Hepatocyte (in vitro differentiated cells): ENCODE data around the gene RIPK4. TPM values are rescaled to one million over a fixed set of nuclear protein-coding genes. Genes with fewer than 3 reads are reported as not detected.

Experiments
- DNase-seq: peaks from one replicate; pipeline ENCODE4 v3.0.0-alpha.2; 2016; ENCODE audit warnings: low spot score
- H2AFZ ChIP-seq: fragments of 200-600 bp; sonication (generic); 2 replicates; pipeline ENCODE4 v1.6.0; 2016; ENCODE audit warnings: antibody characterized with exemption, mild to moderate bottlenecking
- H3K27ac ChIP-seq: fragments of 200-600 bp; sonication (generic); 2 replicates; pipeline ENCODE4 v1.5.1; 2016; ENCODE audit warnings: mild to moderate bottlenecking
- H3K27me3 ChIP-seq: fragments of 200-600 bp; sonication (generic); 2 replicates; pipeline ENCODE4 v1.6.1; 2016
- H3K36me3 ChIP-seq: fragments of 200-600 bp; sonication (generic); replicated peaks from 2 replicates; pipeline ENCODE4 v1.5.1; 2016; ENCODE audit warnings: low read depth; ENCODE audit not compliant: insufficient read depth
- H3K4me1 ChIP-seq: fragments of 200-600 bp; sonication (generic); 2 replicates; pipeline ENCODE4 v1.5.1; 2016; ENCODE audit warnings: mild to moderate bottlenecking, moderate library complexity; ENCODE audit not compliant: insufficient read depth
- H3K4me2 ChIP-seq: fragments of 200-600 bp; sonication (generic); 2 replicates; pipeline ENCODE4 v1.6.0; 2016
- H3K4me3 ChIP-seq: fragments of 200-600 bp; sonication (generic); 2 replicates; pipeline ENCODE4 v1.5.1; 2016; ENCODE audit warnings: mild to moderate bottlenecking
- H3K79me2 ChIP-seq: fragments of 200-600 bp; sonication (generic); 2 replicates; pipeline ENCODE4 v1.6.0; 2017; ENCODE audit warnings: mild to moderate bottlenecking
- H3K9me2 ChIP-seq: fragments of 200-600 bp; sonication (generic); replicated peaks from 2 replicates; pipeline ENCODE4 v1.6.0; 2017; ENCODE audit warnings: mild to moderate bottlenecking; ENCODE audit not compliant: insufficient read depth
- H3K9me3 ChIP-seq: fragments of 200-600 bp; sonication (generic); 2 replicates; pipeline ENCODE4 v1.5.1; 2016; ENCODE audit warnings: low read depth, mild to moderate bottlenecking
- H4K20me1 ChIP-seq: fragments of 200-600 bp; sonication (generic); 2 replicates; pipeline ENCODE4 v1.6.0; 2016; ENCODE audit warnings: mild to moderate bottlenecking; ENCODE audit not compliant: insufficient read depth, poor library complexity, severe bottlenecking
- CTCF ChIP-seq: fragments of 200-600 bp; sonication (generic); IDR thresholded peaks from 2 replicates; pipeline ENCODE4 v1.5.1; 2016; ENCODE audit warnings: antibody characterized with exemption, mild to moderate bottlenecking; ENCODE audit not compliant: poor library complexity
- EZH2 ChIP-seq: fragments of 200-600 bp; sonication (generic); IDR thresholded peaks from 2 replicates; pipeline ENCODE4 v1.6.1; 2016; ENCODE audit warnings: antibody characterized with exemption, mild to moderate bottlenecking, borderline replicate concordance
- EZH2phosphoT487 ChIP-seq: fragments of 200-600 bp; sonication (generic); IDR thresholded peaks from one replicate; pipeline ENCODE4 v1.6.1; 2018; ENCODE audit warnings: antibody characterized with exemption, mild to moderate bottlenecking, low read depth, moderate library complexity; ENCODE audit not compliant: unreplicated experiment, severe bottlenecking
- WGBS: methylation state at CpG from one replicate; pipeline ENCODE4 v1.1.6; 2016; ENCODE audit warnings: low lambda C conversion rate; ENCODE audit errors: missing lambda C conversion rate; 5-methylcytosine and 5-hydroxymethylcytosine counted together
- polyA plus RNA-seq: library from polyadenylated mRNA; unstranded; fragments of >200 nt; fragmentation: Nextera tagmentation; extraction: Ambion mirVana; gene quantifications from 2 replicates; pipeline ENCODE4 v1.2.1, GENCODE V29; 2016
- total RNA-seq: library from RNA; depleted of rRNA; stranded (reverse); fragments of >200 nt; gene quantifications from 2 replicates; pipeline ENCODE4 v1.2.3, GENCODE V29; 2014

The RIPK4 gene
- total and polyA plus RNA-seq, 2 experiments from 2014 or later: 28.1 to 32.8 TPM

GRCh38 chr21:41764558-41765419, 2.1 kb downstream of the RIPK4 start:
- peak overlapping the region; percentile 70 for H3K4me2 ChIP-seq
- peak; percentile 46 for DNase-seq
- H3K27me3 ChIP-seq: peaks cover 31% of the 10 kb centered on the region
- no peaks in the 10 kb centered on the region for H3K9me2 ChIP-seq
- peaks cover 63% of the 10 kb centered on the region for H4K20me1 ChIP-seq
- no peaks in the 10 kb centered on the region for H3K9me3 ChIP-seq
- H3K27ac ChIP-seq: peak overlapping the region; percentile 94
- no peaks in the 10 kb centered on the region for H3K36me3 ChIP-seq
- peak overlapping the region; percentile 51 for H3K4me3 ChIP-seq
- 60% methylated on average over 7 of the region's 7 CpGs for WGBS
- TF ChIP-seq EZH2phosphoT487 (no peak), CTCF (no peak), EZH2 (no peak)
- peaks cover 36% of the 10 kb centered on the region for H3K4me1 ChIP-seq
- H2AFZ ChIP-seq: no peak overlapping the region
- H3K79me2 ChIP-seq: peaks cover 70% of the 10 kb centered on the region

GRCh38 chr21:41763996-41764395, 2.9 kb downstream of the RIPK4 start:
- H3K27ac ChIP-seq: peak overlapping the region; percentile 94
- peaks cover 71% of the 10 kb centered on the region for H4K20me1 ChIP-seq

GRCh38 chr21:41763398-41763931, 3.4 kb downstream of the RIPK4 start:
- no peak overlapping the region for H3K4me3 ChIP-seq
- 28% methylated on average over 21 of the region's 21 CpGs for WGBS
- H3K4me1 ChIP-seq: peaks cover 32% of the 10 kb centered on the region
- H3K9me2 ChIP-seq: no peaks in the 10 kb centered on the region
- DNase-seq: peak; percentile 51
- peak overlapping the region; percentile 70 for H3K4me2 ChIP-seq
- H3K79me2 ChIP-seq: peaks cover 83% of the 10 kb centered on the region
- H4K20me1 ChIP-seq: peaks cover 77% of the 10 kb centered on the region
- H2AFZ ChIP-seq: no peak overlapping the region
- no peaks in the 10 kb centered on the region for H3K9me3 ChIP-seq
- TF ChIP-seq EZH2 (peak; percentile 20), EZH2phosphoT487 (no peak), CTCF (no peak)
- H3K27me3 ChIP-seq: peaks cover 31% of the 10 kb centered on the region
- peak overlapping the region; percentile 94 for H3K27ac ChIP-seq
- no peaks in the 10 kb centered on the region for H3K36me3 ChIP-seq

More at GRCh38 chr21:41763996-41764395, 2.9 kb downstream of the RIPK4 start:
- H3K36me3 ChIP-seq: no peaks in the 10 kb centered on the region
- H3K4me3 ChIP-seq: no peak overlapping the region
- no peaks in the 10 kb centered on the region for H3K9me3 ChIP-seq
- H2AFZ ChIP-seq: no peak overlapping the region
- peaks cover 78% of the 10 kb centered on the region for H3K79me2 ChIP-seq
- H3K4me1 ChIP-seq: peaks cover 32% of the 10 kb centered on the region
- 71% methylated on average over 8 of the region's 8 CpGs for WGBS
- H3K4me2 ChIP-seq: peak overlapping the region; percentile 70
- H3K27me3 ChIP-seq: peaks cover 31% of the 10 kb centered on the region
- H3K9me2 ChIP-seq: no peaks in the 10 kb centered on the region
- TF ChIP-seq EZH2 (no peak), EZH2phosphoT487 (no peak), CTCF (no peak)
- no peak for DNase-seq
